WI38 (cell line): ENCODE results near the gene CACNA1H.

Experiments
- H3K4me3 ChIP-seq: 2 replicates; pipeline ENCODE4 v1.5.1; 2011; ENCODE audit warnings: low read depth, mild to moderate bottlenecking, control low read depth, low read length
- TF ChIP-seq, protein P1 (sequence below): IDR thresholded peaks from 2 replicates; pipeline ENCODE4 v1.5.1; 2012; ENCODE audit warnings: low read depth, mild to moderate bottlenecking, control low read depth, low read length

CACNA1H gene

DNA sequence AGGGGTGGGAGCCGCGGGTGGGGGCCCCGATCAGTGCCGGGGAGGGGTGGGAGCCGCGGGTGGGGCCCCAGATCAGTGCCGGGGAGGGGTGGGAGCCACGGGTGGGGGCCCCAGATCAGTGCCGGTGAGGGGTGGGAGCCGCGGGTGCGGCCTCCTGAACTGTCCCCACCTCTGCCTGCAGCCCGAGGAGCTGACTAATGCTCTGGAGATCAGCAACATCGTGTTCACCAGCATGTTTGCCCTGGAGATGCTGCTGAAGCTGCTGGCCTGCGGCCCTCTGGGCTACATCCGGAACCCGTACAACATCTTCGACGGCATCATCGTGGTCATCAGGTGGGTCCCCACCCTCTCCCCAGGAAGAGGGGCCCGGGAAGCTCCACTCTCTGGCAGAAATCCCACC, 52.0 kb downstream of the CACNA1H start:
- H3K4me3 ChIP-seq, result no peak overlapping the region
- TF ChIP-seq, protein P1, sequence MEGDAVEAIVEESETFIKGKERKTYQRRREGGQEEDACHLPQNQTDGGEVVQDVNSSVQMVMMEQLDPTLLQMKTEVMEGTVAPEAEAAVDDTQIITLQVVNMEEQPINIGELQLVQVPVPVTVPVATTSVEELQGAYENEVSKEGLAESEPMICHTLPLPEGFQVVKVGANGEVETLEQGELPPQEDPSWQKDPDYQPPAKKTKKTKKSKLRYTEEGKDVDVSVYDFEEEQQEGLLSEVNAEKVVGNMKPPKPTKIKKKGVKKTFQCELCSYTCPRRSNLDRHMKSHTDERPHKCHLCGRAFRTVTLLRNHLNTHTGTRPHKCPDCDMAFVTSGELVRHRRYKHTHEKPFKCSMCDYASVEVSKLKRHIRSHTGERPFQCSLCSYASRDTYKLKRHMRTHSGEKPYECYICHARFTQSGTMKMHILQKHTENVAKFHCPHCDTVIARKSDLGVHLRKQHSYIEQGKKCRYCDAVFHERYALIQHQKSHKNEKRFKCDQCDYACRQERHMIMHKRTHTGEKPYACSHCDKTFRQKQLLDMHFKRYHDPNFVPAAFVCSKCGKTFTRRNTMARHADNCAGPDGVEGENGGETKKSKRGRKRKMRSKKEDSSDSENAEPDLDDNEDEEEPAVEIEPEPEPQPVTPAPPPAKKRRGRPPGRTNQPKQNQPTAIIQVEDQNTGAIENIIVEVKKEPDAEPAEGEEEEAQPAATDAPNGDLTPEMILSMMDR, result no peak

DNA sequence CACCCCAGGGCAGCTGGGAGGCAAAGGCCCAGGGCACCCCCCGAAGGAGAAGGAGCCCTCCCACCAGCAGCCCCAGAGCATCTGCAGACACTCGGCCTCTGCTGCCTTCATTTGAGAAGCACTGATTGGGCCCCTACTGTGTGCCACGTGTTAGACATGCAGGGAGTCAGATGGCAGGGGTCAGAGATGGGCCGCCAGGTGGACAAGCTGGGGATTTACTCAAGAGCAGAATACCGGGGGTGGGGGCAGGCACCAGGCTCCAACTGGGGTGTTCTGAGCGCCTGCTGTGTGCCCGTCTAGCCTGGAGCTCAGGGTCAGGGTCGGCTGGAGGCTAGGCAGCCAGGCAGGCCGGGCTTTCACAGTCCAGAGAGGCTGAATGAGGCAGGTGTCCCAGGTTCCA, 53.4 kb downstream of the CACNA1H start:
- TF ChIP-seq, protein P1, result no peak
- no peak overlapping the region for H3K4me3 ChIP-seq

DNA sequence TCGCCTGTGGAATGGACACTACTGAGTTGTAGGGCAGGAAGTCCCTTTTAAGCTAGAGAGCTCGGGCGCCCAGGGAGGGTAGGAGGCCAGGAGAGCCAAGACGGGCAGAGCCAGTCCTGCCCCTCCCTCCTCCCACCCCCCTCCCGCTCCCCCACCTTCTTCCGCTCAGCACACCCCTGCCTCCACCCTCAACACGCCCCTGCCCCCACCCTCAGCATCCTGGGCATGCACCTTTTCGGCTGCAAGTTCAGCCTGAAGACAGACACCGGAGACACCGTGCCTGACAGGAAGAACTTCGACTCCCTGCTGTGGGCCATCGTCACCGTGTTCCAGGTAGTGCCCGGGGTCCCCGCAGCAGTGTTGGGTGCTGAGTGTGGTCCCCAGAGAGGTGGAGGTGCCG, 53.9 kb downstream of the CACNA1H start:
- TF ChIP-seq, protein P1, result no peak
- no peak overlapping the region for H3K4me3 ChIP-seq

DNA sequence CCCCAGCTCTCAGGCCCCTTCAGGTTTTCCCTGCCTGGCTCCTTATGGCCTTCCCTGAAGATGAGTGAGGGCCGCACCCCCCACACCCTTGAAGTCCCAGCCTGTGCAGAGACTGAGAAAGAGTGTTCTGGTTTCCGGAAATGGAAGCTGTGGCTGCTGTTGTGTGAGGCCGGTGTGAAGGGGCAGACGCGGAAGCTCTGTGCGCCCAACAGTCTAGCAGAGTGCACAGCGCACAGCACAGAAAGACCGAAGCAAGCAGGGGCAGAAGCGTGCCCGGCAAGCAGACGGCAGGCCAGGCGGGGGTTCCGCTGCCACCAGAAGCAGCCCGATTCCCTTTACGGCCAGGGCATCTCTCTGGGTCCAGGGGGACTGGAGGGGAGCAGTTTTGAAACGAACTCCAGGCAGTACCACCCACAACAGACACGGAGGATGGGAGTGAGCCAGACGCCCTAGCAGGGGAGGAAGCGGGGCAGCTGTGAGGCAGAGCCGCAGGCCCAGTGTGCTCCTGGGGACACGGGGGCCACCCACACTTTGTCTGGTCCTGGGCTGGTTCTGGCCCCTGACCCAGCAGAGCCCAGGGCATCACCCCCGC, 55.4 kb downstream of the CACNA1H start:
- no peak overlapping the region for H3K4me3 ChIP-seq
- TF ChIP-seq, protein P1, result no peak

DNA sequence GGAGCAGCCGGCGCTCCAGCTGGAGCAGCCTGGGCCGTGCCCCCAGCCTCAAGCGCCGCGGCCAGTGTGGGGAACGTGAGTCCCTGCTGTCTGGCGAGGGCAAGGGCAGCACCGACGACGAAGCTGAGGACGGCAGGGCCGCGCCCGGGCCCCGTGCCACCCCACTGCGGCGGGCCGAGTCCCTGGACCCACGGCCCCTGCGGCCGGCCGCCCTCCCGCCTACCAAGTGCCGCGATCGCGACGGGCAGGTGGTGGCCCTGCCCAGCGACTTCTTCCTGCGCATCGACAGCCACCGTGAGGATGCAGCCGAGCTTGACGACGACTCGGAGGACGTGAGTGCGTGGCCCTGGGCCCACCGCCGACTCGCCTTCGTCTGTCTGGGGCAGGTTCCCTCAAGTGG, 56.2 kb downstream of the CACNA1H start:
- TF ChIP-seq, protein P1, result no peak
- no peak overlapping the region for H3K4me3 ChIP-seq

DNA sequence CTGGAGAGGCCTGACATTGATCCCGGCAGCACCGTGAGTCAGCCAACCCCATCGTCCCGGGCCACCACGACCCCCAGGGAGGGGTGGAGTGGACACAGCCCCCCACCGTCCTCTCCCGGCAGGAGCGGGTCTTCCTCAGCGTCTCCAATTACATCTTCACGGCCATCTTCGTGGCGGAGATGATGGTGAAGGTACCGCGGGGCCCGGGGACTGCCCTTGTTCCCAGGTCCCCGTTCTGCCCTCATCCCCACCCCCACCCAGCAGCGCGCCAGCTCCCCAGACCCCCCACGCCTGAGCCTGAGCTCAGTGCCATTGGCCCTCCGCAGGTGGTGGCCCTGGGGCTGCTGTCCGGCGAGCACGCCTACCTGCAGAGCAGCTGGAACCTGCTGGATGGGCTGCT, 57.6 kb downstream of the CACNA1H start:
- no peak overlapping the region for H3K4me3 ChIP-seq
- TF ChIP-seq, protein P1, result no peak

DNA sequence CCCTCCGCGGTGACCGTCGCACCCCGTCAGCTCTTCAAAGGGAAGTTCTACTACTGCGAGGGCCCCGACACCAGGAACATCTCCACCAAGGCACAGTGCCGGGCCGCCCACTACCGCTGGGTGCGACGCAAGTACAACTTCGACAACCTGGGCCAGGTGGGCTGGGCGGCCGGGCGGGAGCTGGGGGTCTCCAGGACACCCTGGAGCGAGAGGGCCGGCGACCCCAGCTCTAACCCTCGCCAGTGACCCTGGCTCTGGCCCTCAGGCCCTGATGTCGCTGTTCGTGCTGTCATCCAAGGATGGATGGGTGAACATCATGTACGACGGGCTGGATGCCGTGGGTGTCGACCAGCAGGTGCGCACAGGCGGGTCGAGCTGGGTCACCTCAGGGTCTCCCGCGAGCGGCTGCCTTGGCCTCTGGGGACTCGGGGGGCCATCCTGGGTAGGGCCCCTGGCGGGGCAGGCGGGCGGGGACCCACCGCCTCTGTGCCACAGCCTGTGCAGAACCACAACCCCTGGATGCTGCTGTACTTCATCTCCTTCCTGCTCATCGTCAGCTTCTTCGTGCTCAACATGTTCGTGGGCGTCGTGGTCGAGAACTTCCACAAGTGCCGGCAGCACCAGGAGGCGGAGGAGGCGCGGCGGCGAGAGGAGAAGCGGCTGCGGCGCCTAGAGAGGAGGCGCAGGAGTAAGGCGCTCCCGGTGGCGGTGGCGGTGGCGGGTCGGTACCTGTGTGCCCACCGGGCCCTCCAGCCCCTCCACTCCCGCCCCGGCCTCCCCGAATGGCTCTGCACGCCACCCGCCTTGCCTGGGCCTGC, 58.8 kb downstream of the CACNA1H start:
- TF ChIP-seq, protein P1, result no peak
- no peak overlapping the region for H3K4me3 ChIP-seq
